Left lung (tissue), 10 donors: ENCODE results near the gene ARHGEF25. TPM values are rescaled to one million over a fixed set of nuclear protein-coding genes. Genes with fewer than 3 reads are reported as not detected.

Experiments used
- ATAC-seq: fragments of 200-7000 bp; cut with Tn5 transposase; one replicate; pipeline ENCODE4 v1.9.1; 2020; ENCODE audit warnings: moderate library complexity
- DNase-seq, 4 donors: peaks; one replicate each; pipeline ENCODE4 v3.0.0-alpha.2; 2013 to 2020
- H3K27ac ChIP-seq, 2 donors: fragments of 200-600 bp; sonication (generic) in 1 of 2; one replicate each; pipeline versions ENCODE4 v1.5.0 to v1.8.0; 2020 to 2021
- H3K27me3 ChIP-seq, 2 donors: fragments of 200-600 bp; sonication (generic) in 1 of 2; one replicate each; pipeline versions ENCODE4 v1.5.0 to v1.8.0; 2020 to 2021
- H3K36me3 ChIP-seq, 2 donors: fragments of 200-600 bp; sonication (generic) in 1 of 2; one replicate each; pipeline versions ENCODE4 v1.5.0 to v1.8.0; 2020 to 2021
- H3K4me1 ChIP-seq, 2 donors: fragments of 200-600 bp; one replicate each; pipeline ENCODE4 v1.8.0; 2021
- H3K4me3 ChIP-seq, 2 donors: fragments of 200-600 bp; sonication (generic) in 1 of 2; one replicate each; pipeline versions ENCODE4 v1.5.0 to v1.8.0; 2020 to 2021; ENCODE audit warnings: mild to moderate bottlenecking in 1 of 2
- H3K9me3 ChIP-seq, 2 donors: fragments of 200-600 bp; sonication (generic) in 1 of 2; one replicate each; pipeline versions ENCODE4 v1.5.0 to v1.8.0; 2020 to 2021
- intact Hi-C, 2 donors: fragments of 100-400 bp; cut with DNase I; formaldehyde crosslinking; loops; one replicate each; pipeline versions ENCODE4 v1.11.2 to v1.14.2; 2022
- polyA plus RNA-seq, 6 donors: library from polyadenylated mRNA; unstranded; fragments of 120-200 nt; gene quantifications; one replicate each; pipeline ENCODE4 v1.2.1, GENCODE V29; 2013; ENCODE audit not compliant: insufficient read length in 6 of 6
- total RNA-seq, 2 donors: library from RNA; stranded (reverse); fragmentation: NEBNext Ultra II Directional; extraction: Animal tissue kit (Norgen Biotek cat#: 25700); gene quantifications; one replicate each; pipeline ENCODE4 v1.2.1, GENCODE V29; 2021
- TF ChIP-seq, protein P1 (sequence below), 2 donors: fragments of 200-600 bp; sonication (generic) in 1 of 2; IDR thresholded peaks; one replicate each; pipeline versions ENCODE4 v1.5.0 to v1.8.0; 2021; ENCODE audit warnings: antibody characterized with exemption in 2 of 2
- donor health status: DM: no; HTN: yes; CAD: no.
- donor health status: DM: no; HTN: no; CAD: no.

Gene ARHGEF25
- total and polyA plus RNA-seq, 8 donors: 16.5 to 53.4 (median 45.7) TPM

DNA sequence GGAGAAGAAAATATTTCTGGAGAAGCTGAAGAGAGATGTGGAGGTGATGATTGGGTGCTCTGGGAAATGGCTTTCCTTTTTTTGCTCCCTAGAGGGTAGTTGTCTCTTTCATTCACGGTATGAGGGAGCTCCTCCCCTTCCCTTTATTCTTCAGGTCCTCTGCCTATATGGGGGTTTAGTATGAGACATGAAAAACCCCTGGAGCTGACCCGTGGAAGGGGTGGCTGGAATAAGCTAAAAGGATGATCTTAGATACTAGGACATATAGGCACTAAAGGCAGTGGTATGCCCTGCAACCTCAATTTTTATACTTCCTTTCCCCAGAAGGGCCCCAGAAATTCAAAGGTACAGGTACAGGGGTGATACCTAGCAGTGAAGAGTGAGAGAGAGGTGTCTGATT, 10.8 kb upstream of the ARHGEF25 start:
- DNase-seq: no peak
- intact Hi-C loops: no loop called here
- H3K27me3 ChIP-seq: peaks cover 0 to 14% of the 10 kb centered on the region in 2 donors
- no peak overlapping the region for H3K4me3 ChIP-seq
- TF ChIP-seq, protein P1, sequence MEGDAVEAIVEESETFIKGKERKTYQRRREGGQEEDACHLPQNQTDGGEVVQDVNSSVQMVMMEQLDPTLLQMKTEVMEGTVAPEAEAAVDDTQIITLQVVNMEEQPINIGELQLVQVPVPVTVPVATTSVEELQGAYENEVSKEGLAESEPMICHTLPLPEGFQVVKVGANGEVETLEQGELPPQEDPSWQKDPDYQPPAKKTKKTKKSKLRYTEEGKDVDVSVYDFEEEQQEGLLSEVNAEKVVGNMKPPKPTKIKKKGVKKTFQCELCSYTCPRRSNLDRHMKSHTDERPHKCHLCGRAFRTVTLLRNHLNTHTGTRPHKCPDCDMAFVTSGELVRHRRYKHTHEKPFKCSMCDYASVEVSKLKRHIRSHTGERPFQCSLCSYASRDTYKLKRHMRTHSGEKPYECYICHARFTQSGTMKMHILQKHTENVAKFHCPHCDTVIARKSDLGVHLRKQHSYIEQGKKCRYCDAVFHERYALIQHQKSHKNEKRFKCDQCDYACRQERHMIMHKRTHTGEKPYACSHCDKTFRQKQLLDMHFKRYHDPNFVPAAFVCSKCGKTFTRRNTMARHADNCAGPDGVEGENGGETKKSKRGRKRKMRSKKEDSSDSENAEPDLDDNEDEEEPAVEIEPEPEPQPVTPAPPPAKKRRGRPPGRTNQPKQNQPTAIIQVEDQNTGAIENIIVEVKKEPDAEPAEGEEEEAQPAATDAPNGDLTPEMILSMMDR (IDR thresholded peaks at IDR 0.05): no peak
- peaks cover 0 to 21% of the 10 kb centered on the region in 2 donors for H3K4me1 ChIP-seq
- H3K36me3 ChIP-seq: peaks cover 0 to 68% of the 10 kb centered on the region in 2 donors
- H3K9me3 ChIP-seq: no peaks in the 10 kb centered on the region
- H3K27ac ChIP-seq: no peak overlapping the region
- no peak for ATAC-seq

DNA sequence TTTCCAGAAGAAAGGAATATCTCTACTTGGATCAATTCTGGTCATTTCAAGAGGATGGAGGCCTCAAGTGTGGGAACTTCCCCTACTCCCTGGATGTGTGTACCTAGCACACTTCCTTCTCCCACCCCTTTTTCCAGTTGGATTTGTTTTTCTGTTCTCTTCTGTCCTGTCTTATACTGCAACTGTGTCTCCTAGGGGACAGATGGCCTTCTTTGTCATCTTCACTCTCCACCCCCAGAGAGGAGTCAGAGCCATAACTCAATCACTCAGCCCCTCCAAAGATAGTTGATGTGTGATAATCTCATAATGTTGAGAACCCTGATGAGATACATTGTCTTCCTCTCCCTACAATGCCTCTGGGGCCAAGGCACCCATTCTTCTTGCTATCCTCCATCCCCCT, 8.7 kb upstream of the ARHGEF25 start:
- TF ChIP-seq, protein P1 (IDR thresholded peaks at IDR 0.05): no peak
- DNase-seq (no peak), ATAC-seq (no peak)
- H3K4me1 ChIP-seq: peaks cover 0 to 26% of the 10 kb centered on the region in 2 donors
- intact Hi-C loops: no loop called here
- peaks cover 0 to 35% of the 10 kb centered on the region in 2 donors for H3K27me3 ChIP-seq
- no peaks in the 10 kb centered on the region for H3K9me3 ChIP-seq
- H3K4me3 ChIP-seq: no peak overlapping the region
- no peak overlapping the region for H3K27ac ChIP-seq
- peaks cover 0 to 48% of the 10 kb centered on the region in 2 donors for H3K36me3 ChIP-seq

DNA sequence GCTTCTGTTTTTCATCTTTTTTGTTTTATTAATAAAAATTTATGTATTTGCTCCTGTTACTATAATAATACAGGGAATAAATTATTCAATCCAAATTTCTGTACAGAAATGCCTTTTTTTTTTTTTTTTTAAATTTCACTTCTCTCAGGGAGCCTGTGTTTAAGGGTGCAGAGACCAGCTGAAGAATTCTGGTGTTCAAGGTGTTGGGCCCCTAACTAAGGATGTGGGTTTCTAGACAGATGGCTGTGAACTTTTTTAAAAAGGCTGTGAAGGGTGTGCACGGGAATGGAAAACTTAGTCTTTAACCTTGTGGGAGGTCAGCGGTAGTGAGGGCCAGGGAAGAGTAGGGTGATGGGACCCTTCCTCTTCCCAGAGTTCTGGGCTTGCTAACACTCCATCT, 7.9 kb upstream of the ARHGEF25 start:
- Histone ChIP-seq H3K4me1 (peaks cover 0 to 26% of the 10 kb centered on the region in 2 donors), H3K4me3 (no peak overlapping the region), H3K36me3 (peaks cover 0 to 40% of the 10 kb centered on the region in 2 donors), H3K9me3 (no peaks in the 10 kb centered on the region), H3K27me3 (peaks cover 0 to 40% of the 10 kb centered on the region in 2 donors), H3K27ac (peak overlapping the region in 1 of 2 donors; percentile 74)
- ATAC-seq (no peak), DNase-seq (no peak)
- intact Hi-C loops: no loop called here
- TF ChIP-seq, protein P1 (IDR thresholded peaks at IDR 0.05): no peak

DNA sequence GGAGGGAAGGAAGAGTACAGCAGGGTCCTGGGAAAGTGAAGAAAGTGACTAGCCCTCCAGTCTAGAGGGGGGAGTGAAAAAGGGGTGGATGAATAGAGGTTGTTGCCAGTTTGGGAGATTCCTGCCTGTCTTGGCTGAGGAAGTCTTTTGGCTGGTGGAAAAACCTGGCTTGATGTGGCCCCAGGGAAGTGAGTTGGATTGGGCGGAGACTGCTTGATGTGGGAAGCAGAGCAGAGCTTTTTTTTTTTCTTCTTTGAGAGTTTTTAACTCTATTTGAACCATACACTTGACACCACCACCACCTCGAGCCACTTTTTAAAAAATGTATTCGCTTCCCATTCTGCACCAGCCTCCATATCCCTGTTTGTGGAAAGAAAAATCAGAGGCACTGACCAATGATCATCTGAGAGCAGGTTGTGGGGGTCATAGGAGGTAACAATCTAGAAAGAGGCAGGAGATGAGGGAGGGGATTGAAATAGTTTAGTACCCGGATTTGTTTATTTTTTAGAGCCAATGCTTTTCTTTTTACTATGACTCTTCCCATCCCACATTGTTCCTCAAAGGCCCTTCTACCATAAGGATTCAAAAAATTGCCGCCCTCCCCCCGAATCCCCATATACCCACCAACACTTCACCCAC, 7.3 kb upstream of the ARHGEF25 start:
- peaks cover 0 to 34% of the 10 kb centered on the region in 2 donors for H3K36me3 ChIP-seq
- peaks cover 0 to 26% of the 10 kb centered on the region in 2 donors for H3K4me1 ChIP-seq
- H3K9me3 ChIP-seq: no peaks in the 10 kb centered on the region
- intact Hi-C loops: no loop called here
- peak overlapping the region; percentile 42 to 47 for H3K4me3 ChIP-seq
- H3K27ac ChIP-seq: peak overlapping the region; percentile 71 to 74
- TF ChIP-seq, protein P1 (IDR thresholded peaks at IDR 0.05): no peak
- peaks cover 0 to 46% of the 10 kb centered on the region in 2 donors for H3K27me3 ChIP-seq
- ATAC-seq (peak; percentile 79), DNase-seq (peak in 1 of 4 donors; percentile 84)

DNA sequence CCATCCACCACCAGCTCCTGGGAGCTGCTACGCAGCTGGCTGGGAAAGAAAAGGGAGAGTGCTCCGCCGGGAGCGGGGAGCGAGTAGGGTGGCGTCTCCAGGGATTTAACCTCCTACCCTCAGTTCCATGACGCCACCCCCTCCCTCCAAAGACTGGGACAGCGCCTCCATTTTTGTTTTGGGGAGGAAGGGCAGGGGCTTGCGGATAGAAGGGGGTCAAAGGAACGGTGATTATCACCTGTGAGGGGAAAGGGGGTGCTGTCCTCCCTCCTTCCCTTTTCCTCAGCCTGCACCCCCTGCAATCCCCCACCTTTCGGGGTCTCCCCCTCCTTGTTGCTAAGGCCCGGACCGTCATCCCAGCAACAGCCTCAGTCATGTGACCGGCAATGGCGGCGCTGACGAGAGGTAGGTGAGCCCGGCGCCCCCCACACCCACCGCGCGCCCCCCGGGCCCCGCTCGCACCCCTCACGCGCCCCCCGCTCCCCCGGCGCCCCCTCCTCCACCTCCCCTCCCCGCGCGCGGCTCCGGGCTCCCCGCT, 6.7 kb upstream of the ARHGEF25 start, which contains the start of gene DTX3:
Gene DTX3, plus strand, starts transcription at position 371 of the 538 bp plus-strand sequence. CDS start 1,694 bp downstream, outside the sequence.
- ATAC-seq (peak; percentile 69), DNase-seq (peak in 1 of 4 donors; percentile 46)
- Histone ChIP-seq H3K27me3 (peaks cover 0 to 52% of the 10 kb centered on the region in 2 donors), H3K27ac (peak within 1 kb of the TSS; percentile 71 to 74), H3K4me3 (peak within 1 kb of the TSS; percentile 42 to 47), H3K4me1 (peaks cover 0 to 26% of the 10 kb centered on the region in 2 donors), H3K36me3 (peaks cover 0 to 28% of the 10 kb centered on the region in 2 donors), H3K9me3 (no peaks in the 10 kb centered on the region)
- TF ChIP-seq, protein P1 (IDR thresholded peaks at IDR 0.05): no peak
- intact Hi-C loops: no loop called here
